ENCODE data around the gene PER3. TPM values are rescaled to one million over a fixed set of nuclear protein-coding genes. Genes with fewer than 3 reads are reported as not detected.

Gene PER3
- total and polyA plus RNA-seq, 2 donors (not counting 1 experiment from before 2014, with no cell fraction given) = 16.6 to 18.8 TPM

DNA sequence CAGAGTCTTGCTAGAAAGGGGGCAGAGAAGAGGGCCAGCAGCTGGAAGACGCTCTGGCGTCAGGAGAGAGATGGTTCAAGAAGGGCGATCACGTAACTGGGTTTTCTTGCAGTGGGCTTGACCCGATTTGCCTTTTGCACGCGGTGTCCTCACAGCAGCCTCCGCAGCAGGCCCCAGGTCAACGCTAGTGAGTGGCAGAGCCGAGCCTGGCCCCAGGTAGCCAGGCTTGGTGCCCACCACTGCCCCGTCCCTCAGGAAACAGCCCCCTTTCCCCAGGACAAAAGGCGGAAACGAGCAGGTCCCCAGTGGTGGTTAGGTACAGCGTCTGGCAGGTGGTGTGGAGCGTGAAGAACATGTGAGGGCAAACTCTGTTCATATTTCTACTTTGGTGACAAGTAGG, 77.4 kb downstream of the PER3 start:
- Histone ChIP-seq H3K9me3 (ENCODE audit: control insufficient read depth, insufficient read depth, low read depth, low read length) (no peaks in the 10 kb centered on the region), H3K4me1 (ENCODE audit: control insufficient read depth, extremely low read depth, insufficient read depth, low read length) (no peaks in the 10 kb centered on the region), H3K36me3 (ENCODE audit: control insufficient read depth, insufficient read depth, low read length) (no peaks in the 10 kb centered on the region), H3K4me3 (replicated peaks in 1 of 4; ENCODE audit: control extremely low read depth in 1 of 4, insufficient read depth in 1 of 4, low read depth in 3 of 4, low read length in 4 of 4) (no peak overlapping the region), H2AFZ (ENCODE audit: low read length) (no peak overlapping the region), H3K9ac (ENCODE audit: insufficient read depth, low read length) (no peak overlapping the region), H3K79me2 (ENCODE audit: control insufficient read depth, insufficient read depth, low read length) (no peaks in the 10 kb centered on the region), H4K20me1 (ENCODE audit: control insufficient read depth, extremely low read depth, insufficient read depth, low read length) (no peaks in the 10 kb centered on the region), H3K4me2 (ENCODE audit: extremely low read depth, insufficient read depth, low read length) (no peak overlapping the region), H3K27ac (ENCODE audit: insufficient read depth, low read length) (no peak overlapping the region), H3K27me3 (ENCODE audit: control insufficient read depth, insufficient read depth, low read length) (no peaks in the 10 kb centered on the region)
- DNase-seq (ENCODE audit: low read depth in 2 of 2) = no peak
- TF ChIP-seq EZH2 (IDR thresholded peaks at IDR 0.05; ENCODE audit: low read length, missing control alignments) = no peak
- TF ChIP-seq, protein P1, sequence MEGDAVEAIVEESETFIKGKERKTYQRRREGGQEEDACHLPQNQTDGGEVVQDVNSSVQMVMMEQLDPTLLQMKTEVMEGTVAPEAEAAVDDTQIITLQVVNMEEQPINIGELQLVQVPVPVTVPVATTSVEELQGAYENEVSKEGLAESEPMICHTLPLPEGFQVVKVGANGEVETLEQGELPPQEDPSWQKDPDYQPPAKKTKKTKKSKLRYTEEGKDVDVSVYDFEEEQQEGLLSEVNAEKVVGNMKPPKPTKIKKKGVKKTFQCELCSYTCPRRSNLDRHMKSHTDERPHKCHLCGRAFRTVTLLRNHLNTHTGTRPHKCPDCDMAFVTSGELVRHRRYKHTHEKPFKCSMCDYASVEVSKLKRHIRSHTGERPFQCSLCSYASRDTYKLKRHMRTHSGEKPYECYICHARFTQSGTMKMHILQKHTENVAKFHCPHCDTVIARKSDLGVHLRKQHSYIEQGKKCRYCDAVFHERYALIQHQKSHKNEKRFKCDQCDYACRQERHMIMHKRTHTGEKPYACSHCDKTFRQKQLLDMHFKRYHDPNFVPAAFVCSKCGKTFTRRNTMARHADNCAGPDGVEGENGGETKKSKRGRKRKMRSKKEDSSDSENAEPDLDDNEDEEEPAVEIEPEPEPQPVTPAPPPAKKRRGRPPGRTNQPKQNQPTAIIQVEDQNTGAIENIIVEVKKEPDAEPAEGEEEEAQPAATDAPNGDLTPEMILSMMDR (conservative IDR thresholded peaks at IDR 0.05 in 1 of 2, IDR thresholded peaks at IDR 0.05 in 1 of 2; ENCODE audit: low read depth in 1 of 2, low read length in 2 of 2) = no peak

DNA sequence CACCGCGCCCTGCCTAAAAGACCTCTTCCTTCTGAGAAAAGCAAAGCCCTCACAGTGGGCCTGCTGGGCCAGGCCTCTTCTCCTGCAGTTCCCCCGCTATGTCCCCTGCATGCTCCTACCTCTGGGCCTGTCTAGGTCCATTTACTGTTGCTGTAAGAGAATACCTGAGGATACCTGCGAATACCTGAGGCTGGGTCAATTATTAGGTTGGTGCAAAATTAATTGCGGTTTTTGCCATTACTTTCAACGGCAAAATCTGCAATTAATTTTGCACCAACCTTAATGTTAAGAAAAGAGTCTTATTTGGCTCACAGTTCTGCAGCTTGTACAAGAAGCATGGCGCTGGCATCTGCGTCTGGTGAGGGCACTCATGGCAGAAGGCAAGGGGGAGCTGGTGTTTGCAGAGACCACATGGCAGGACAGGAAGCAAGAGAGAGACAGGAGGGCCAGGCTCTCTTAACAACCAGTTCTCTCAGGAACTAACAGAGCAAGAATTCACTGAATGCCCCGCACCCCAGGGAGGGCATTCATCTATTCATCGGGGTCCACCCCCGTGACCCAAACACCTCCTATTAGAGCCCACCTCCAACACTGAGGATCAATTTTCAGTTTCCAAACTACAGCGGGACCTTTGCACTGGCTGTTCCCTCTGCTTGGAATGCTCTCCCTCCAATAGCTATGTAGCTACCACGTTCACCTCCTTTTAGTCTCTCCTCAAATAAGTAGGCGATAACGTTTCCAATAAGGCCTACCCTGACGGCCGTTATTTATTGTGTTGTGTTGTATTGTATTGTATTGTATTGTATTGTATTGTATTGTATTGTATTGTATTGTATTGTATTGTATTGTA, 78.3 kb downstream of the PER3 start:
- Histone ChIP-seq H4K20me1 (ENCODE audit: control insufficient read depth, extremely low read depth, insufficient read depth, low read length) (no peaks in the 10 kb centered on the region), H3K4me1 (ENCODE audit: control insufficient read depth, extremely low read depth, insufficient read depth, low read length) (no peaks in the 10 kb centered on the region), H3K79me2 (ENCODE audit: control insufficient read depth, insufficient read depth, low read length) (no peaks in the 10 kb centered on the region), H3K9ac (ENCODE audit: insufficient read depth, low read length) (no peak overlapping the region), H2AFZ (ENCODE audit: low read length) (no peak overlapping the region), H3K27ac (ENCODE audit: insufficient read depth, low read length) (no peak overlapping the region), H3K4me3 (replicated peaks in 1 of 4; ENCODE audit: control extremely low read depth in 1 of 4, insufficient read depth in 1 of 4, low read depth in 3 of 4, low read length in 4 of 4) (no peak overlapping the region), H3K4me2 (ENCODE audit: extremely low read depth, insufficient read depth, low read length) (no peak overlapping the region), H3K27me3 (ENCODE audit: control insufficient read depth, insufficient read depth, low read length) (no peaks in the 10 kb centered on the region), H3K9me3 (ENCODE audit: control insufficient read depth, insufficient read depth, low read depth, low read length) (no peaks in the 10 kb centered on the region), H3K36me3 (ENCODE audit: control insufficient read depth, insufficient read depth, low read length) (no peaks in the 10 kb centered on the region)
- no peak for TF ChIP-seq EZH2 (IDR thresholded peaks at IDR 0.05; ENCODE audit: low read length, missing control alignments)
- TF ChIP-seq, protein P1 (conservative IDR thresholded peaks at IDR 0.05 in 1 of 2, IDR thresholded peaks at IDR 0.05 in 1 of 2; ENCODE audit: low read depth in 1 of 2, low read length in 2 of 2) = no peak
- DNase-seq (ENCODE audit: low read depth in 2 of 2) = no peak

DNA sequence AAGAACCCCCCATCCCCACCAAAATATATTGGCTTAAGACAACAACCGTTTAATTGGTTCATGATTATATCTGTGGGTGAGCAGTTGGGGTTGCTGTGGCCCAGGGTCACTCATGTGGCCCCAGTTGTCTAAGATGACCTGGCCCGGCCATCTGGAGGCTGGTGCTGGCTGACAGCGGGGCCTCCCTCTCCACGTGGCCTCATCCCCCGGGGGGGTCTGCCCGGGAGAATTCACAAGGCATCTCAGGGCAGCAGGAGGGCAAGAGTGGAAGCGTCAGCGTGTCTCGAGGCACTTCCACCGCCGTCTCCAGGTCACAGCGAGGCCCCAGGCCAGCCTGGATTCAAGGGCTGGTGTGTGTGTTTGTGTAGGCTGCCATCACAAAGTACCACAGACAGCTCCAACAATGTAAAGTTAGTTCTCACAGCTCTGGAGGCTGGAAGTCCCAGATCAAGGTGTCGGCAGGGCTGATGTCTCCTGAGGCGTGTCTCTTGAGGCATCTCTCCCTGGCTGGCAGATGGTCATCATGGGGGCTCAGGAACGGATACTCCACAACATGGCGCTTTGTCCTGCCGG, 79.8 kb downstream of the PER3 start:
- no peak overlapping the region for H2AFZ ChIP-seq (ENCODE audit: low read length)
- H3K27ac ChIP-seq (ENCODE audit: insufficient read depth, low read length) = no peak overlapping the region
- H4K20me1 ChIP-seq (ENCODE audit: control insufficient read depth, extremely low read depth, insufficient read depth, low read length) = no peaks in the 10 kb centered on the region
- H3K4me3 ChIP-seq (replicated peaks in 1 of 4; ENCODE audit: control extremely low read depth in 1 of 4, insufficient read depth in 1 of 4, low read depth in 3 of 4, low read length in 4 of 4) = no peak overlapping the region
- DNase-seq (ENCODE audit: low read depth in 2 of 2) = no peak
- H3K27me3 ChIP-seq (ENCODE audit: control insufficient read depth, insufficient read depth, low read length) = no peaks in the 10 kb centered on the region
- H3K4me2 ChIP-seq (ENCODE audit: extremely low read depth, insufficient read depth, low read length) = no peak overlapping the region
- no peaks in the 10 kb centered on the region for H3K36me3 ChIP-seq (ENCODE audit: control insufficient read depth, insufficient read depth, low read length)
- H3K9me3 ChIP-seq (ENCODE audit: control insufficient read depth, insufficient read depth, low read depth, low read length) = no peaks in the 10 kb centered on the region
- no peaks in the 10 kb centered on the region for H3K79me2 ChIP-seq (ENCODE audit: control insufficient read depth, insufficient read depth, low read length)
- no peak overlapping the region for H3K9ac ChIP-seq (ENCODE audit: insufficient read depth, low read length)
- H3K4me1 ChIP-seq (ENCODE audit: control insufficient read depth, extremely low read depth, insufficient read depth, low read length) = no peaks in the 10 kb centered on the region
- TF ChIP-seq, protein P1 (conservative IDR thresholded peaks at IDR 0.05 in 1 of 2, IDR thresholded peaks at IDR 0.05 in 1 of 2; ENCODE audit: low read depth in 1 of 2, low read length in 2 of 2) = no peak
- no peak for TF ChIP-seq EZH2 (IDR thresholded peaks at IDR 0.05; ENCODE audit: low read length, missing control alignments)

Data from fibroblast of lung (primary cell).